ENCODE measurements around the gene TPM1.
"Not testable (repeated sequence)": the region's sequence is repeated elsewhere in the genome, so short reads cannot be mapped to it uniquely, and the experiment has no call there.

TPM1 gene

DNA sequence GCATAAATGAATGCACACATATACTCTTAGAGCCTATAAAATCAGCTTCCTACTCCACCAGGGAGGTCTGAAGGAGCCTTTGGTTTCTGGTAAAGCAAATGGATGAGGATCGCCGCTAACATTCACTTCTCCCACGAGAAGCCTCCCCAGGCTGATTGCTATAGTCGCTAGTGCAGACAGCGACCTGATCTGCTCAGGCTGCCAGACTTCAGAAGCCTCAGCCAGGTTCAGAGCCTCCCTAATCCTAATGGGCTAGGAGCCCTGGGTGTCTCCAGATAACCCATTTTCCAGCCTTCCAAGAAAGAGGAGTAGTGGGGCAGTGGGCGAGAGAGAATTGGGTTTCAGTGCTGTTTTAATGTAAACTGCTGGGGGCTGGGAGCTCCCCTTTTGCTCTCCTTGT lies 35.4 kb downstream of the TPM1 start:
- DNase-seq = no peak

DNA sequence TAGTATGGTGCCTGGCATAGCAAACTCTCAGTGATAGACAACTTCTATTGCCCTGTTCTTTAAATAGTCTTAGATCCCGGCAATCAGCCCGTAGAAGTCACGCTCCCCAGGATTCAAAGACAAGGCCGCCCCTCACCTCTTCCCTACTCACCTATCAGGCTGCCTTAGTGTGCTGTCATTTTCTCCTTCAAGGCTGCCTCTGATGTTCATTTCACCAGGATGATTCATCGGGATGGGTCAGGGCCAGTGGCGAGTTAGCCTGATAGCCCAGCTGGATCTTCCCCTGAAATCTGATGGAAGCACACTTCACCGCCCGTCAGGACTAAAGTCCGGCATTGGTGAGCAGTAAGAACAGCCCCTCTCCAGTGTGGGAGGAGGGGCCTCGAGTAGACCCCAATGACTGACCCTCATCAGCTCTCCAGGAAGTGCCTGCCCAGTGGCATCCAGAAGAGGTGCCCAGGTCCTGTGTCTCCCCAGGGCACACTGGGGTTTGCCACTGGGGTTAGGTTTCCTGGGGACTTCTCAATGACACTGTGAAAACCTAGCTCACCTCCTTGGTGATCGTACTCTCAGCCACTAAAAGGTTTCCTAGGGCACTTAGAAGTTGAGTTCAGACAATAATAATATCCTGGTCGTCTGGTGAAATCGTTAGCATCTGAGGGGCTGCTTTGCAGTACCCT lies 37.5 kb downstream of the TPM1 start:
- DNase-seq = no peak

DNA sequence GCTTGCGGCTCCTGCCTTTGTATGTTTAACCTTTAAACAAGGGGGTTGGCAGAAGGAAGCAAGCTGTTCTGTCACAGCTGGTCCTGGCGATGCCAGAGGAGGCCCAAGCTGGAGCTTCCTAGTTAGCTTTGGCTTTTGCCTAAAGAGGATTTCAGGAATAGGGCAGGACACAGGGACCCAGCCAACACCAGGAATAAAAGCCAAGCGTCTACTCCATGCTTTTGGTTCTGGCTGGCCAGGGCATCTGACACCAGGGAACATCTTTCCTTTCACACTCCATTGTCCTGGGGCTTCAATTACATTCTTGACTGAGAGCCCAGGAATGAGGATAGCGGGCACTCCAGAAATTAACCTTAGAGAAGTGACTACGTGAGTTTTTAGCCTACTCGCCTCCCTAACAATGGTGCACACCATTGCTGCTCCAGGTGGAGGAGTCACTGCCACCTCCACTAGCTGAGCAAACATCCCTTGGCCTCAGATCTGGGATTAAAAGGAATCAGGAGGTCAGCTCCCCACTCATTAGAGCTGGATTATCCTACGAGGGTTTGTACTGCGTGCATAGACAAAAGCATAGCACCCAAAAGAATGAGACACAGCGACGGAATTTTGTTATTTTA lies 38.2 kb downstream of the TPM1 start:
- no peak for DNase-seq

DNA sequence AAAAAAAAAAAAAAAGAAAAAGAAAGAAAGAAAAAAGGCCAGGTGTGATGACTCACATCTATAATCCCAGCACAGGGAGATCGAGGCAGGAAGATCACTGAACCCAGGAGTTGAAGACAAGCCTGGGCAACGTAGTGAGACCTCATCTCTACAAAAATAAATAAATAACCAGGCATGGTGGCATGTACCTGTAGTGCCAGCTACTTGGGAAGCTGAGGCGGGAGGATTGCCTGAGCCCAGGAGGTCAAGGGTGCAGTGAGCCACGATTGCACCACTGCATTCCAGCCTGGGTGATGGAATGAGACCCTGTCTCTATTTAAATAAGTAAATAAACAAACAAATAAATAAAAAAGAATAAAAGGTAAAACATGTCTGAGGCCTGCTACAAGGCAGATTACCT lies 39.8 kb downstream of the TPM1 start:
- DNase-seq = no peak

DNA sequence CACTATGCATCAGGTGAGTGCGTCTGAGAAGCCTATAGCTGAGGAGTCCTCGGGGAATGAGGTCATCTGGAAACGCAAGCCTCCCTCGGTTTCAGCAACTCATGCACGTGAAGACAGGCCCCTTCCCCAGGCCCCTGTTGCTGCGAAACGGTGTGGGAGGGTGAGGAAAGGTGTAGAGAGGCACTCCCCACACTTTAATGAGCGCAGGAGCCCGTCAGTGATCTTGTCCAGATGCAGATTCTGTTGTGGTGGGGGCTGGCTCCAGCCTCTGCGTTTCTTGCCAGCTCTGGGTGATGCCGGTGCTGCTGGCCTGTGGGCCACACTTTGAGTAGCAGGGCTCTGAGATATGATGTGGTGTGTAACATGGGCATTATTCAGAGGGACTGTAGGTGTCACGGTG lies 40.5 kb downstream of the TPM1 start:
- DNase-seq = no peak

DNA sequence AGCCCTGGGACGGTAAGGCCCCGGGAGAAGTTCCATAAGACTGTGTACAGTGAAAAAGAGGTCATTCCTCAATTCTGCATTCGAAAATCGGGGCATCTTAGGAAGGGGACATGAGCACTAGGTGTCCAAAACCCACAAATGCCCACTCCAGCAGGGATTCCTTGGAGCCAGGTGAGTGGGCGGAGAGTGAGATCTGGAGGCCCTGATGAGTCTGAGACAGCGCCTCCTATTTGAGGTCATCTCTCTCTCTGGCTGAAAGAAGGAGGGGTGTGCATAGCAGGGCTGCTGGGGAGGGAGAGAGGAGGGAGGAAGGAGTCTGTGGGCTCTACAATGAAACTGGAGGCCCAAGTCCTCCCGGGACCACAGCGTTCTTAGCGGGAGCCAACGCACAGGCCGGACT lies 41.0 kb downstream of the TPM1 start:
- no peak for DNase-seq

DNA sequence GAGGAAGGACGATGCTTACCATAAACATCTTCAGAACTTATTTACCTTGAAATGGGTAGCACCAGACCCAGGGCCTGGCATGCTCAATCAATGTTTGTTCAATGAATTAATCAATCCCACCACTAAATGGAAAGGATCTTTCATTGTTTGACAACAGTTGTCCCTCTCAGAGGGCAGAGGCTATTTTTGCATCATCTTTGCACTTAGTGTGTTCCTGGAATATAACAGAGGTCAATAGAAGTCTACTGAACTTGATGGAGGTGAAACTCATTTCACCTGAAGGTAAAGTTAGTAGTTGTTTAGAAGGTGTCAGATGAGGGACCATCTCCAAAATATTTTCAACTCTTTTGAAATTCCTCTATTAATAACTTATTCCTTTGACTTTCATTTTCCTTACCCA lies 42.3 kb downstream of the TPM1 start:
- DNase-seq = no peak

DNA sequence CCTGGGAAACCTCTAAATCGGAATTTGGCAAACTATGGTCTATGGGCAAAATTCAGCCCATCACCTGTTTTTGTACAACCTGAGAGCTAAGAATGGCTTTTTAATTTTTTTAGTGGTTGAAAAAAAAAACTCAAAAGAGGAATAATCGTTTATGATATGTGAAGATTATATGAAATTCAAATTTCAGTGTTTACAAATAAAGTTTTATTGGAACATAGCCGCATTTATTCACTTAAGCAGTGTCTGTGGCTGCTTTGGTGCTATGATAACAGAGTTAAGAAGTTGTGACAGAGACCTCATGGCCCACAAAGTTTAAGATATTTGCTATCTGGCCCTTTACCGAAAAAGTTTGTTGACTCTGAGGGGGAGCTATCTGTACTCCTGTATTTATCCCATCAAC lies 42.7 kb downstream of the TPM1 start:
- no peak for DNase-seq

DNA sequence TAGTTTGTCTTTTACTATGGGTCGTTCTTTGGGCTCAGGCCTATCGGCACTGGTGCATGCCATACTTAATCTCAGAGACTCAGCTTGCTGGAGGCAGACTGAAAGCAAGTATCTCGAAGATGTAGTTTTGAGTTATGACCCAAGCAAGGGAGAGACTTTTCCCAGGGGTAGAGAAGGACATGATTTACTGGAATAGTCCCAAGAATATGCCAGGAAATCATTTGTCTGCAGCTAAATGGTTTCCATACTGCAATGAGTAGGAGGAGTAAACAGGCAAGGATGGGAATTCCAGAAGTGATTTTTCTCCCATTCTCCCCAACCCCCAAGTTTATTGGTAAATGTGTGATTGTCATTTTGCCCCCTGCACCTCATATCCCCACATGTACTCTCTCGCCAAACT lies 43.7 kb downstream of the TPM1 start:
- DNase-seq = no peak

DNA sequence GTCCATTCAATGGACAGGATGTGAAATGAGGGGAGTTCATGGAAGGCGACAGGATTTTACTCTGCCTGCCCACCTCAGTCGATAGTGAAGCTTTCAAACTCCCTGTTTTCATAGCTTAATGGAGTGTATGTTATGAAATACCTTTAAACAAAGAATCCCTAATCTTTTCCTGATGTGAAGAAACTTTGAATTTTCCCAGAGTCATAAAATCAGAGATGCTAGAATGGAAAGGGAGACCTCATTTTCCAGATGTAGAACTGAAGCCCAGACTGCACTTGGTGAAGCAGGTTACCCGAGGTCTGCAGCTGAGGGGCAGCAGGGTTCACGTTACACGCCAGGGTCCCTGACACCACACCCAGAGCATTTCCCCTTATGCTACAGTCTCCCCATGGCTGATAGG lies 44.4 kb downstream of the TPM1 start:
- DNase-seq = peak; percentile 41

DNA sequence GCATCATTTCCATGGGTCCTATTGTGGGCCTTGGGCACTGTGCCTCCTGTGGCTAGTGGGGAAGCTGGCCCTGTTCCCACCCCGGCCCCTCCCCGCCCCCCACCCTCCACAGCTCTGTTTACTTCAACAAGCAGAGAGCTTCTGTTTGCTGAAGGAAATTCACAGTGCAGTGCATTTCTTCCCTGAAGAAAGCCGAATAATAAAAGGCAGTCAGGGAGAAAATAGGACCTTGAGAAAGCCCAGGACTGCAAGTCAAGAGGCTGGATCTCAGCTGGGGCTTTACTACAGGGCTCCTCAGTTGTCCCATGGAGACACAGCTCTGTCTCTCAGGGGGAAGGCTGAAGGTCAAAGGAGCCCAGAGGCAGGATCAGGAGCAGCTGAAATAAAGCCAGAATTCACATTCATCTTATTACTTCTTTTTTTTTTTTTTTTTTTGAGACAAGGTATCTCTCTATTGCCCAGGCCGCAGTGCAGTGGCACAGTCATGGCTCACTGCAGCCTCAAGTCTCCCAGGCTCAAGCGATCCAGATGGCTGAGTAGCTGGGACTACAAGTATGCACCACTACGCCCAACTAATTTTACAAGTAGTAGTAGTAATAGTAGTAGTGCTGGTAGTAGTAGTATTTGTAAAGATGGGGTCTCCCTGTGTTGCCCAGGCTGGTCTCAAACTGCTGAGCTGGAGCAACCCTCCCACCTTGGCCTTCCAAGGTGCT lies 46.1 kb downstream of the TPM1 start:
- DNase-seq = no peak

DNA sequence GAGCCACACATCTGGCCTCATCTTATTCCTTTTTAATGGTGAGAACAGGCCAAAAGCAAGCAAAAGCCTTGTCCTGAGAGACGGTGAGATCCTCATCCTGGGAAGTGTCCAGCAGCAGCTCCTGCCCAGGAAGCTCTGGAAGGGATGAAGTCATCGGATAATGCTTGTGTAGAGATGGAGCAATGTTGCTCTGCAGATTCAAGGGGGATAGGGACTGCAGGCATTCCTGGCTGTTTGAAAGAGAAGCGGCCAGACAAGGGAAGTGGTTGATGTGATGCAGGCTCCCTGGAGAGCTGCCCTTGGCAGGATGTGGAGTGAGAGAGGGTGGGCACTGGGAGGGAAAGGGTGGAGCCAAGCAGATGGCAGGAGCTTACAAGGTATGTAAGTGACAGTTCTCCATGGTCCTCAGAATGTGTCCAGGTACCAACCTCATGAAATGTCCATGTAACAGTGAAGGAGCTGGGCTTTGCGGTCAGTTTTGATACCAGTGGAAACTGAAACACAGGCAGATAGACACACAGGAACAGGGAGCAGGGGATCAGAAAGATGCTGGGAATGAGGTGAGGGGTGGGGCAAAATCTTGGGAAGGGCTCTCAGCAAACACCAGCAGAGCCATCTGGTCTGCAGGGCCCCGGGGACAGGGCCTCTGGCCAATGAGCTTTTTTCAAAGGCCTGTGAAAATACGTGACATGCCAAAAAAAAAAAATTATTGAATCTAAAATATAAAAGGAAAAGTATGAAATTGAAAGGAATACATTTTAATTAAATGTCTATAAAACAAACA lies 46.9 kb downstream of the TPM1 start:
- DNase-seq = peak; percentile 65

DNA sequence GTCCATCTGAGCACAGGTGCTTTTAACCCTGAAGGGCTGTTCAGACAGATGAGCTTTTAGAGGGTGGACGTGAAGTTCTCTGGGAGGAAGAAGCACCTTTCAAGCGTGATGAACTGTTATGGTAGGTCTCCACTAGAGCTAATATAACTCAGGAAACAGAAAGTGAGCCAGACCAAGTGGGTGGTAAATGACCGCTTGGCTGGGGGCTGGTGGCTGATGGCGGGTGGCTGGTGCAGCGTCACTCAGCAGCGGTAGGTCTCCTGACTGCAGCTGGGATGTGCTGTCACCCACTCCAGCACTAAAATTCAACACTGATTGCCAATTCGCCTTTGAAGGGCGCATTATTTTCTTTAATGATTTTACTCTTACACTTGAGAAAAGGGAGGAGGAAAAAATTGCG lies 47.9 kb downstream of the TPM1 start:
- no peak for DNase-seq

DNA sequence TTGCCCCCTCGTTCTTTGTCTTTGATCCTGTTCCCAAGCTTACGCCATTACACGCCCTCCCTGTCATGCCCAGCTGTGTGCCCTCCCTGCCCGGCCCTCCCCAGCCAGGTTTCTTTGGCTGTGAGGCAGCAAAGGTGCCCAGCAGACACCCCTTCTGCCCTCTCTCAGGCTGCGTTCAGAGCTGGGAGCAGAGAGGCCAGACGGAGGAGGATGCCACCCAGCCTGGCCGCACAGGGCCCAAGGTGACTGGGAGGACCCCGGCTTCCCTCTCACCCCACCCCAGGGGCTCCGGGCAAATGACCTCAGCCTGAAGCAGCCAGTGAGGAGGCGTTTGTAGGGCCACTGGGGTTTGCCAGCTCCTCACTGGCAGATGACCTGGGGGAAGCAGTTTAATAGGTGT lies 48.3 kb downstream of the TPM1 start:
- no peak for DNase-seq

DNA sequence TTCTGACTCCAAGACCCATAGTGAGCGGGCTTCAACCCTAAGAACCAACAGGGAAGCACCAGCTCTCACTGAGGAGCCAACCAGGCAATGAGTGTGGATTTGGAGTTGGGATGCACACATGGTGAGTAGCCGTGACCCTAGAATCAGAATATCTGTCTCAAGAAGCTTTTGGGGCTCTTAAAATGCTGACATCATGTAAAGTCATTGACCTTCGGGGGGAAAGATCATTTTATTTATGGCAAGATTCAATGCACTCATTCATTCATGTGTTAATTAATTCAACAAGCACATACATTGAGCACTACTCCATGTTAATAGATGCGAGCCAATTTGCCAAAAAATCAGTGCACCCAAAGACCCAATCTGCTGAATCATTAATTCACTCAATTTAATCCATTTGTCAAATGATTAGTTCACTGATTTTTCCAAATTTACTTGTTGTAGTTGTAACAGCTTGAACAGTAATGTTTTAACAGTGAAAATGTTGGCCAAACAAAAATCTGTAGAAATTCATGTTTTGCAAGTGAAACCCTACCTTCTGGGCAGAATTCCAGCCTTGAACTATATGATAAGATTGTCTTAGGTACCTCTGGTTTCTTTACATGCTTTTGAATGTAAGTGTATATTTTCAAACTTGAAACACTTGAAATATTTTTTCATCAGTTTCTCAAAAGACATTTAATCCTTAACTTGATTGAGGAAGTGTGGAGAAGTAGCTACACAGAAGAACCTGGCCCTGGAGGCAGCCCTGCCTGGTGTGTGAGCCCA lies 49.3 kb downstream of the TPM1 start:
- DNase-seq = no peak

DNA sequence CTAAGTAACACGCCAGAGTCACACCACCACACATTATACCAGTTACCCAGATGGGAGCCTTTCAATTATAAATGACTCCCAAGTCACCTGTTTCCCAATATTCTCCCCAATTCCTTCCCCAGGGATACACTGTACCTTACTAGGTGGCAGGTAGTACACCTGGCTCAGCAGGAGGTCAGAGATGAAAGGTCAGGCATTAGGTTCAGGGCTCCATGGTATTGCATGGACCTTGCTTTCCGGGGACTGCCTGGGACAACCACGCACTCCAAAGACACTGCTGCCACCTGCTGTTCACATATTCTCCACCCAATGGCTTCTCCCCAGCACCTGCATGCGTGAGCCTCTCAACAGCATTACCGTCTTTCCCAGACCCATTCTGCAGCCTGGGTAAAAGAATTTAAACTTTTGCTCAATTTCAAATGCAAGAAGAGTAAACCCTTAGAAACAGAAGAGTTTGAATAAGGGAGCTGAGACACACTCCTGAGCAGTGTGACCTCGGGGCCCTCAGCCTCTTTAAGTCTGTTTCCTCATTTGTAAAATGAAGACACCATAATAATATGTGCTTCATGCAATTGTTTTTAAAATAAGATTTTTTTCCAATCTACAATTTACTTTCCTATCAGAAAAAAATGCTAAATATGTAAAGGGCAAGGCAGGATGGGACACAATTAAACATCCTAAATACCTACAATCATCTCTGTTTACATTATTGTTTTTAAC lies 51.1 kb downstream of the TPM1 start:
- DNase-seq = peak; percentile 87

DNA sequence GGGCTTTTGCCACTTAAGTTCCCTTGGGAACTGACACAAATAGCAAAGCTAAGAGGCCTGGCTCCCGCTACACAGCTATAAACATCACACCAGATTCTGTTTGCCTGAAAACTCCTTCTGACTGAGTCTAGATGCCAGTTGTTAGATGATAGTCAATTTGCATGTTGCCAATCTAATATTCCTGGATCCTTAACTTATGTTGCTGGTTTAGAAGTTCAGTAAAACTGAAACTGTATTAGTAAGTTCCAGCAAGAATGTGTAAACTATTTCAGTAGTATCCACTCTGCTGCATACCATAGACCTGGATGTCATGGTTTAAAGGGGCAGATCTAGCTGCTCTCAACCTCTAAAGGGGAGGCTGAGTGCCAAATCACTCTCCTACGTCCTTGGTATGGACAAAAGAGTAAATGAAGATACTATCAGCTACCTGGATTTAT lies 52.0 kb downstream of the TPM1 start:
- no peak for DNase-seq

DNA sequence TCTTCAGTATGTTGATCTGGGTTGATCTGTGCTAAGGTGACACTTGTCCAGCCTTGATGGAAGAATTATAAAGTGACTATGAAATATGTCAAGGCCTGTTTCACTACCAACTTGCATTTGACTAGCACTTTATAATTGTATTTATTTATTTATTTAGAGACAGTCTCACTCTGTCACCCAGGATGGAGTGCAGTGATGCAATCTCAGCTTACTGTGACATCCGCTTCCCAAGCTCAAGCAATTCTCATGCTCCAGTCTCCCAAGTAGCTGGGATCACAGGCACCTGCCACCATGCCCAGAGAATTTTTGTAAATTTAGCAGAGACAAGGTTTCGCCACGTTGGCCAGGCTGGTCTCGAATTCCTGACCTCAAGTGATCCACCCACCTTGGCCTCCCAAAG lies 53.6 kb downstream of the TPM1 start:
- DNase-seq = no peak

DNA sequence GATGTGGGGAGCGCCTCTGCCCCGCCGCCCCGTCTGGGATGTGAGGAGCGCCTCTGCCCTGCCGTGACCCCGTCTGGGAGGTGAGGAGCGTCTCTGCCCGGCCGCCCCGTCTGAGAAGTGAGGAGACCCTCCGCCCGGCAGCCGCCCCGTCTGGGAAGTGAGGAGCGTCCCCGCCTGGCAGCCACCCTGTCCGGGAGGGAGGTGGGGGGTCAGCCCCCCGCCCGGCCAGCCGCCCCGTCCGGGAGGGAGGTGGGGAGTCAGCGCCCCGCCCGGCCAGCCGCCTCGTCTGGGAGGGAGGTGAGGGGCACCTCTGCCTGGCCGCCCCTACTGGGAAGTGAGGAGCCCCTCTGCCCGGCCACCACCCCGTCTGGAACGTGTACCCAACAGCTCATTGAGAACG lies 56.4 kb downstream of the TPM1 start:
- DNase-seq = not testable (repeated sequence)

DNA sequence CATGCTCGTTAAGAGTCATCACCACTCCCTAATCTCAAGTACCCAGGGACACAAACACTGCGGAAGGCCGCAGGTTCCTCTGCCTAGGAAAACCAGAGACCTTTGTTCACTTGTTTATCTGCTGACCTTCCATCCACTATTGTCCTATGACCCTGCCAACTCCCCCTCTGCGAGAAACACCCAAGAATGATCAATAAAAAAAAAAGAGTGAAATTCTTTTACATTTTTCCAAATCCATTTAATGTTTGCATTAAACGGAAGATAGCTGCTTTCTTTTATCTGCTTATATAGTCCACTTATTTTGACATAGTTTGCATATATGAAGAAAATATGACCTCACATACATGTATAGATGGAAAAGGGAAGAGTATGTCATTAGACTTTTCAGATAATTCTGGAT lies 57.0 kb downstream of the TPM1 start:
- DNase-seq = not testable (repeated sequence)

DNA sequence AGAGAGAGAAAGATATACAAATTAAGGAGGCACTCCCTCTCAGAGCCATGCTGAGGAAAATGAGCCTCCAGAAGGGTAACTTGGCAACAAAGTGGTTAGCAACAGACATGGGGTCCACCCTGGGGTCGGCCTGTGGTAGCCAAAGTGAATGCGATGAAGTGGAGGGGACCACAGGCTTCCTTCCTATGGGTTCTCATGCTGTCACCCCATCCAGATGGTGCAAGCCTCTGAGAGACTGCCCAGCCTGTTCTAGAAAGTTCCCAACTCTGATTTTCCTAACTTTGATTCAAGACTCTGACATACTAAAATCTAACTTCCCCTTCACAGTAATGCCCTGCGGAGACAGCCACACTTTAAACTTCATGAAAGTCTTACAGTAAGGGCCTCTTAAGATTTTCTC lies 60.9 kb downstream of the TPM1 start:
- DNase-seq = no peak

DNA sequence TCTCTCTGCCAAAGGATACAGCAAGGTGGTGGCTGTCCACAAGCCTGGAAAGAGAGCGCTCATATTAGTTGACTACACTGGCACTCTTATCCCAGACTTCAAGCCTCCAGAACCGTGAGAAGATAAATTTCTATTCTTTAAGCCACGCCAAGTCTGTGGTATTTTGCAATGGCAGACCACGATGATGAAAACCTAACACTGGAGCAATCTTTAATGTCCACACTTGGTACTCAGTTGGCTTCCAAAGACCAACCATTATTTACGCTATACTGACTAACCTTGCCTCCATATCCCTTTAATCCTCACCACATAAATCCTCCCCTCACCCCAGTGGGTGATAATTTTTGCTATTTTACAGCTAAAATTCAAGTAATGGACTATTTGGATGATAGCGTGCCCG lies 62.2 kb downstream of the TPM1 start:
- no peak for DNase-seq

All from right forelimb (tissue), 1 donor.